Astrocyte (in vitro differentiated cells and primary cell): Measurements from ENCODE around the gene APBB2. TPM values are rescaled to one million over a fixed set of nuclear protein-coding genes. Genes with fewer than 3 reads are reported as not detected.
"Not testable (repeated sequence)": the region's sequence is repeated elsewhere in the genome, so short reads cannot be mapped to it uniquely, and the experiment has no call there.

Experiments used
- DNase-seq: peaks from one replicate; pipeline ENCODE4 v3.0.0-alpha.2; 2010; ENCODE audit warnings: low read depth
- FAIRE-seq: peaks from 2 replicates; lab custom pipeline; 2011; peaks lifted over from hg19 to GRCh38; lab: Jason Lieb, UNC
- H2AFZ ChIP-seq: 2 replicates; pipeline ENCODE4 v1.6.0; 2012; ENCODE audit warnings: low read depth, low read length, inconsistent platforms
- H3K27ac ChIP-seq: 2 replicates; pipeline ENCODE4 v1.5.1; 2011; ENCODE audit warnings: low read depth, low read length, inconsistent platforms
- H3K27me3 ChIP-seq: 2 replicates; pipeline ENCODE4 v1.6.0; 2011; ENCODE audit warnings: low read length, inconsistent platforms; ENCODE audit not compliant: insufficient read depth
- H3K36me3 ChIP-seq: 2 replicates; pipeline ENCODE4 v1.5.1; 2011; ENCODE audit warnings: low read length, inconsistent platforms; ENCODE audit not compliant: insufficient read depth
- H3K4me1 ChIP-seq: 2 replicates; pipeline ENCODE4 v1.5.1; 2011; ENCODE audit warnings: low read length, inconsistent platforms; ENCODE audit not compliant: insufficient read depth
- H3K4me2 ChIP-seq: 2 replicates; pipeline ENCODE4 v1.6.0; 2012; ENCODE audit warnings: low read length, inconsistent platforms
- H3K4me3 ChIP-seq: 2 replicates; pipeline ENCODE4 v1.5.1; 2011; ENCODE audit warnings: low read depth, mild to moderate bottlenecking, low read length, inconsistent platforms; ENCODE audit not compliant: insufficient read depth
- H3K79me2 ChIP-seq: 2 replicates; pipeline ENCODE4 v1.6.0; 2012; ENCODE audit warnings: mild to moderate bottlenecking, low read length, inconsistent platforms; ENCODE audit not compliant: insufficient read depth
- H3K9ac ChIP-seq: 2 replicates; pipeline ENCODE4 v1.6.0; 2012; ENCODE audit warnings: mild to moderate bottlenecking, low read length, inconsistent platforms
- H3K9me3 ChIP-seq: 2 replicates; pipeline ENCODE4 v1.5.1; 2012; ENCODE audit warnings: low read depth, mild to moderate bottlenecking, low read length, inconsistent platforms; ENCODE audit not compliant: insufficient read depth
- H4K20me1 ChIP-seq: 2 replicates; pipeline ENCODE4 v1.6.0; 2012; ENCODE audit warnings: low read length, inconsistent platforms; ENCODE audit not compliant: insufficient read depth
- H3K27ac Mint-ChIP-seq: one replicate; pipeline ENCODE4 v1.8.0; 2021; ENCODE audit warnings: mild to moderate bottlenecking, mixed read lengths; ENCODE audit not compliant: unreplicated experiment
- H3K27me3 Mint-ChIP-seq: one replicate; pipeline ENCODE4 v1.8.0; 2021; ENCODE audit warnings: low read depth, mixed read lengths; ENCODE audit not compliant: unreplicated experiment
- H3K36me3 Mint-ChIP-seq: one replicate; pipeline ENCODE4 v1.8.0; 2021; ENCODE audit warnings: low read depth, mixed read lengths; ENCODE audit not compliant: unreplicated experiment
- H3K4me1 Mint-ChIP-seq: one replicate; pipeline ENCODE4 v1.8.0; 2021; ENCODE audit warnings: low read depth, mixed read lengths; ENCODE audit not compliant: unreplicated experiment
- H3K4me3 Mint-ChIP-seq: one replicate; pipeline ENCODE4 v1.8.0; 2021; ENCODE audit warnings: mild to moderate bottlenecking, moderate library complexity, mixed read lengths; ENCODE audit not compliant: unreplicated experiment
- H3K9me3 Mint-ChIP-seq: one replicate; pipeline ENCODE4 v1.8.0; 2021; ENCODE audit warnings: mild to moderate bottlenecking, mixed read lengths; ENCODE audit not compliant: unreplicated experiment
- CTCF ChIP-seq: IDR thresholded peaks from 2 replicates; pipeline ENCODE4 v1.5.1; 2011; ENCODE audit warnings: low read depth, mild to moderate bottlenecking, inconsistent platforms, low read length, moderate library complexity; ENCODE audit not compliant: insufficient read depth
- EZH2 ChIP-seq: IDR thresholded peaks from 2 replicates; pipeline ENCODE4 v1.6.1; 2012; ENCODE audit warnings: mild to moderate bottlenecking, low read length, inconsistent platforms; ENCODE audit not compliant: insufficient read depth
- total RNA-seq: library from RNA; stranded (reverse); gene quantifications from 2 replicates; pipeline ENCODE4 v1.2.1, GENCODE V29; 2021

Gene APBB2
- total RNA-seq, 1 donor from 2014 or later = 173 TPM

- Histone ChIP-seq H3K27ac (no peak overlapping the region), H4K20me1 (no peaks in the 10 kb centered on the region), H3K4me1 (peaks cover 15% of the 10 kb centered on the region), H2AFZ (no peak overlapping the region), H3K4me2 (no peak overlapping the region), H3K36me3 (no peaks in the 10 kb centered on the region), H3K79me2 (peaks cover 48% of the 10 kb centered on the region), H3K27me3 (no peaks in the 10 kb centered on the region), H3K9me3 (no peaks in the 10 kb centered on the region), H3K9ac (no peak overlapping the region), H3K4me3 (no peak overlapping the region)
- Mint-ChIP-seq H3K9me3 (no peaks in the 10 kb centered on the region), H3K36me3 (peaks cover 31% of the 10 kb centered on the region), H3K27me3 (no peaks in the 10 kb centered on the region), H3K4me3 (no peak overlapping the region), H3K4me1 (peaks cover 37% of the 10 kb centered on the region), H3K27ac (peak overlapping the region; percentile 7)
- DNase-seq (no peak), FAIRE-seq (no peak)
- TF ChIP-seq CTCF = no peak
- TF ChIP-seq EZH2 = no peak
Observed at GRCh38 chr4:41000356-41000755, 214.0 kb downstream of the APBB2 start.

DNA sequence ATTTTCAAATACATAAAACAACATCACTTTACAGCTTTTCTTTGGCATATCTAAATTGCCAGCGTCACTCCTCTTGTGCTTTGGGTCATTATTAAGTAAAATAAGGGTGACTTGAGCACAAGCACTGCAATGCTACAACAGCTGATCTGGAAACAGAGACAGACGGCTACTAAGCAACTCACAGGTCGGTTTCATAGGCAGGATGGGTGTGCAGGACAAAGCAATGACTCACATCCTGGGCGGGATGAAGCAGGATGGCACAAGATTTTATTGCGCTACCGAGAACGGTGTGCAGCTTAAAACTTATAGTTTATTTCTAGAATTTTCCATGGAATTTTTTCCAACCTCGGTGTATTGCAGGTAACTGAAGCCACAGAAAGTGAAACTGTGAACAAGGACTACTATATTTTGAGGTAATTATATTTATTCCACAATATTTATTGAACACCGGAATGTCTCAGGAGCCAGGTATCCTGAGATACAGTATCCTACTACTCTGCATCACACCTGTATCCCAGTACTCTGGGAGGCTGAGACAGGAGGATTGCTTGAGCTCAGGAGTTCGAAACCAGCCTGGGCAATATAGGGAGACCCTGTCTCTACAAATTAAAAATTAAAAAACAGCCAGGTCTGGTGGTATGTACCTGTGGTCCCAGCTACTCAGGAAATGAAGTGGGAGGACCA is 215.5 kb downstream of the APBB2 start:
- Histone ChIP-seq H3K9me3 (no peaks in the 10 kb centered on the region), H3K27me3 (no peaks in the 10 kb centered on the region), H3K4me1 (peaks cover 17% of the 10 kb centered on the region), H3K4me2 (peak overlapping the region; percentile 65), H3K4me3 (peak overlapping the region; percentile 18), H3K9ac (peak overlapping the region; percentile 24), H2AFZ (no peak overlapping the region), H3K79me2 (peaks cover 45% of the 10 kb centered on the region), H3K36me3 (no peaks in the 10 kb centered on the region), H3K27ac (peak overlapping the region; percentile 52), H4K20me1 (no peaks in the 10 kb centered on the region)
- peak; percentile 83 for DNase-seq
- Mint-ChIP-seq H3K36me3 (peaks cover 29% of the 10 kb centered on the region), H3K4me3 (no peak overlapping the region), H3K27me3 (no peaks in the 10 kb centered on the region), H3K9me3 (no peaks in the 10 kb centered on the region), H3K4me1 (peaks cover 44% of the 10 kb centered on the region), H3K27ac (peak overlapping the region; percentile 75)
- TF ChIP-seq EZH2 = no peak
- no peak for TF ChIP-seq CTCF
- no peak for FAIRE-seq

DNA sequence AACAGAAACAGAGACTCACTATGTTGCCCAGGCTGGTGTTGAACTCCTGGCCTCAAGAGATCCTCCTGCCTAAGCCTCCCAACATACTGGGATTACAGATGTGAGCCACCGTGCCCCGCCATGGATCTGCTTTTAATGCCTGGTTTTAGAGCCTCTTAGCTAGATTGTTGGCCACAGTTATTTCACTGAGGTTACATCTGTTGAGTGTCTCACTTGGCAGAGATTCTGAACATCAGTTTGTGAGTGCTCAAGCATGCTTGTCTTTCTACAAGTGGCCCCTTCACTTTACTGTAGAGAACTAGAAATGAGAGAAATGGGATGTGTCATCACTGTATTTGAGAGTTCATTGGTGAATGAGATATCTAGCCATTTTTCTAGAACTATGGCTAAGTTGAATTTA is 218.5 kb downstream of the APBB2 start:
- Histone ChIP-seq H3K4me2 (no peak overlapping the region), H3K9me3 (no peaks in the 10 kb centered on the region), H3K79me2 (peaks cover 50% of the 10 kb centered on the region), H3K4me1 (peaks cover 45% of the 10 kb centered on the region), H2AFZ (no peak overlapping the region), H3K27ac (no peak overlapping the region), H4K20me1 (no peaks in the 10 kb centered on the region), H3K27me3 (no peaks in the 10 kb centered on the region), H3K36me3 (no peaks in the 10 kb centered on the region), H3K4me3 (no peak overlapping the region), H3K9ac (no peak overlapping the region)
- DNase-seq = peak; percentile 83
- Mint-ChIP-seq H3K9me3 (no peaks in the 10 kb centered on the region), H3K27ac (peak overlapping the region; percentile 61), H3K4me3 (no peak overlapping the region), H3K36me3 (peaks cover 17% of the 10 kb centered on the region), H3K4me1 (peaks cover 64% of the 10 kb centered on the region), H3K27me3 (no peaks in the 10 kb centered on the region)
- FAIRE-seq = no peak
- no peak for TF ChIP-seq EZH2
- TF ChIP-seq CTCF = no peak

DNA sequence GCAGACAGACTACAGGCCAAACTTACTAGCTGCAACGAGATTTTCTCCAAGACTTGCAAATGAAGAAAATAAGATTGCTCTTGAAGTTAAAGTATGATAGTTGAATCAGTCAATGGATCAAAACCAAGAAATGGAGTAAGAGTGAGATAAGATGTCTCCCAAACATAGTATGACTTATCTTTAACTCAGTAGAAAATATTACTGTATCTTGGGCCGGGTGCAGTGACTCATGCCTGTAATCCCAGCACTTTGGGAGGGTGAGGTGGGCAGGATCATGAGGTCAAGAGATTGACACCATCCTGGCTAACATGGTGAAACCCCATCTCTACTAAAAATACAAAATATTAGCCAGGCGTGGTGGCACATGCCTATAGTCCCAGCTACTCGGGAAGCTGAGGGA is 220.0 kb downstream of the APBB2 start:
- H3K79me2 ChIP-seq = peaks cover 45% of the 10 kb centered on the region
- peaks cover 59% of the 10 kb centered on the region for H3K4me1 ChIP-seq
- H3K27ac Mint-ChIP-seq, H4K20me1 ChIP-seq, H3K9me3 Mint-ChIP-seq, H3K4me3 Mint-ChIP-seq, FAIRE-seq, H3K36me3 ChIP-seq, H3K27me3 ChIP-seq, H3K9ac ChIP-seq, H3K4me3 ChIP-seq, H3K27me3 Mint-ChIP-seq, H2AFZ ChIP-seq, H3K9me3 ChIP-seq: not testable (repeated sequence)
- Mint-ChIP-seq H3K4me1 (peaks cover 78% of the 10 kb centered on the region), H3K36me3 (peaks cover 19% of the 10 kb centered on the region)
- peak; percentile 77 for DNase-seq
- H3K4me2 ChIP-seq = peak overlapping the region; percentile 14
- H3K27ac ChIP-seq = peak overlapping the region; percentile 38
